GOT3 (cell line): ENCODE results near the gene MAGOH.
"Not testable (repeated sequence)": the region's sequence is repeated elsewhere in the genome, so short reads cannot be mapped to it uniquely, and the experiment has no call there.

Source experiments
- DNase-seq: peaks from one replicate; lab custom pipeline; 2025; ENCODE audit warnings: mixed read lengths; lab: John Stamatoyannopoulos, UW

The MAGOH gene

DNA sequence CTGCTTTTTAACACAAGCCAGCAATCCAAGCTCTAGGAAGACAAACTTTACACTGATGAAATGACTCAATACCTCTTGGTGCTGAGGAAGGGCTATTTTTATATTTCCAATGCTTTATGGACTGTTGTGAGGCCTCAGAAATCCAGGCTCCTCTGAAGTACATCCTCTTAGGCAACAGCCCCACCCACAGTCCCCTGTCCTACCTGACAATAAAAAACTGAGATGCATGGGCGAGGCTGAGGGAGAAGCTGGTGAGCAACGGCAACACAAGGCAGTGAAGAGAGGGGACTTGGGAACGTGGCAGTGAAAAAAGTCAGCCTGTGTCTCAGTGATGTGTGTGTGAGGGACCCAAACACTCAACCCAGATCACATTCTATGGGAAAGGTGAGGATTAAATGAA, 51.8 kb downstream of the MAGOH start:
- no peak for DNase-seq

DNA sequence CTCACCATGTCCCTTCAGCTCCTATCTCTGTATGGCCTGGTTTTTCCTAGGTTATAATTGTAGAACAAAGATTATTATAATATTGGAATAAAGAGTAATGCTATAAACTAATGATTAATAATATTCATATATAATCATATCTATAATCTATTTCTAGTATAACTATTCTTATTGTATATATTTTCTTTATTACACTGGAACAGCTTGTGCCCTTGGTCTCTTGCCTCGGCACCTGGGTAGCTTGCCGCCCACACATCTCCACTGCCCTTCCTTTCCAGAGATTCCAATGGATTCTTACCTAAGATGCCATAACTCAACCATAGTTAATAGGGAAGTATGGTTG, 52.4 kb downstream of the MAGOH start:
- not testable (repeated sequence) for DNase-seq

DNA sequence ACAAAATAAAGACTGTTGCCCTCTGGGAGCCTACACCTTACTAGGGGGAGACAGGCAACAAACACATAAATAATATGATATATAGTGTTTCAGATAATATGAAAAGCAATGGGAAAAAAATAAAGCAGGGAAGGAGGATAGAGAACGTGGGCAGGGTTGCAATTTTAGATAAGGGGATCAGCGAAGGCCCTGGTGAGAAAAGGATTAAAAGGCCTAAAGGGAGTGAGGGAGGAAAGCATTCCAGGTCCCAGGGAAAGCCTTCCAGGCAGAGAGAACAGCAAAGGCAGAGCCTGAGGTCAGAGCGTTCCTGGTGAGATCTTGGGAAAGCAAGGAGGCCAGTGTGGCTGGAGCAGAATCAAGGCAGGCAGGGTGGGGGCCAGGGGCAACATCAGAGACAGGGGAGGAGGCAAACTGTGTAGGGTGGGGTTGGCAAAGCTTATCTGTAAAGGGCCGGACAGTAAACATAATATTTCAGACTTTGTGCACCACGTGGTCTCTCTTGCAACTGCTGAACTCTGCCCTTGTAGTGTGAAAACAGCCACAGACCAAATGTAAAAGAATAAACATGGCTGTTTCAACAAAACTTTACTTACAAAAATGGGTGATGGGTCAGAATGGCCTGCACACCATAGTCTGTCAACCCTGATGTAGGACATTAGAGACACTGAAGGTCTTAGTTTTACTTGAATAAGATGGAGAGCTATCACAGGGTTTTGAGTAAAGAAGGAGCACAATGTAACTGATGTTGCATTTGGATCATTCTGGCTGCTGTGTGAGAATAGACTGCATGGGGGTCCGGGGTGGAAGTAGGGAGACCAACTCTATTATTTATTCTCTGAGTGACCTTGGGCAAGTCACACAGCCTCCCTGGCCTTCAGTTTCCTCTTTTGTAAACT, 55.0 kb downstream of the MAGOH start:
- DNase-seq: no peak

DNA sequence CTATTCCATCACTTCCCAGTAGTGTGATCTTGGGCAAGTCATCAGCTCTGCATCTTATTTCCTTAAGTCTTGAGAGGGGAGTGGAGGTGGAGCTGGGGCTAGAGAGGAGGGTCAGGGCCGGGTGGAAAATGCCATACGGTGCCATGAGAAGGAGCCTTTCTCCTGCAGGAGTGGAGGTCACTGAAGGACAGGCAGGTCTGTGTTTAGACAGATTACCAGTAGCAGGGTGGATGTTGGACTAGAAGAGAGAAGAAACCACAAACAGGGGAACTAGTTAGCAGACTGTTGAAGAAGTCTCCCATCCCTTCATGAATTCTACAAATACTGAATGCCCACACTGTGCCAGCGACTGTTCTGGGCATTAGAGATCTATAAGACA, 55.6 kb downstream of the MAGOH start:
- no peak for DNase-seq

DNA sequence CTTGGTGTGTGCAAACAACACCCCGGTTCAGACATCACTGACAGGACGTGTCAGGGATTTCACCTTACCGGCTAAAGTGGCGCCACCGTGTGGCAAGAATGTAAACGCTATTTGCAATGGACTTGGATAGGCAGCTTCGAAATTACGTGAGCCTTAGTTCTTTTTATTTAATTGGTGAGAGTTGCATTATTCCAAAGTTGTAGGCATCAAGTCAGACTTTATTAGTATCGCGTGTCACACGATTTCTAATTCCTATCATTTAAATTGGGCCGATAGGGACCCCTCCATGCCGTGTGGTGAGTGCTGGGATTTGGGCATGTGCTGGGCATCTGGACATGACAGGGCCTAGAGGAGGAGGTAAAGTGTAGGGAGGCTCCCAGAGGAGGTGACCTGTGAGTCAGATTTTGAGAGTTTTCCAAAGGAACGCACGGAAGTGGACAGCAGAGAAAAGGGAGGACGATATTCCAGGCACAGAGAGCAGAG, 56.2 kb downstream of the MAGOH start:
- DNase-seq: peak; percentile 19

DNA sequence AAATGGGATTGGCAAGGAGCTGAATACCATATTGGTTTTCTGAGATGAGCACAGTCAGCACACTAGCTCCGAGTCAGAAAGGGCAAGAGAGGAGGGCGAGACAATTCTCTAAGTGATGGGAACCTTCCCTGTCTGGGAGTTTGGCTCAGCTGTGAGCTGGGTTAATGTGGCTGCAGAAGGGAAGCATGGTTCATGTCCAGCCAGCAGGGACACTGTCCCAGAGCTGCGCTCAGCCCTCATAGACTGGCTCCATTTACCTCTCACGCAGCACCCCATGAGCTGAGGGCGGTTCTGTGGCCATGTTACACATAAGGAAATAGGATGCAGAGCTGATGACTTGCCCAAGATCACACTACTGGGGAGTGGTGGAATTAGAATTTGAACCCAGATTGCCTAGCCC, 57.4 kb downstream of the MAGOH start:
- DNase-seq: no peak

DNA sequence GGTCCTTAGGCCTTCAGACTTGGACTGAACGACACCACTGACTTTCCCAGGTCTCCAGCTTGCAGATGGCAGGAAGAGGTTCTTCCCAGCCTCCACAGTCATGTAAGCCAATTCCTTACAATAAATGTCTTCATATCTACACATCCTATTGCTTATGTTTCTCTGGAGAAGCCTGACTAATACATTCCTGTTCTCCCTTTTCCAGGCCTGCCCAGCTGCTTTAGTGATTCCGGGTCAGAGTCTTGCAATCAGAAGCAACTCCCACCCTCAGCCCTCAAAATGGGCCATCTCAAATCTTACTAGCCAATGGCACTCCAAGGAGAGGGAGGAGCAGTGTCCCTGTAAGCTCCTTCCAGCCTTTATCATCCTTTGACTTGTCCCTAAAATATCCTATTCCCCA, 58.1 kb downstream of the MAGOH start:
- no peak for DNase-seq
